ENCODE results near the gene SLC36A4.

- TF ChIP-seq CTCF (IDR thresholded peaks at IDR 0.05; ENCODE audit: insufficient read depth, low read length, poor library complexity, severe bottlenecking) (no peak), EZH2phosphoT487 (conservative IDR thresholded peaks at IDR 0.05; ENCODE audit: low read length) (no peak)
Observed at GRCh38 chr11:93100211-93100610, 97.6 kb downstream of the SLC36A4 start.

All from SU-DHL-6 (cell line).